Calu3 (cell line): ENCODE data around the gene MS4A4E. TPM values are rescaled to one million over a fixed set of nuclear protein-coding genes. Genes with fewer than 3 reads are reported as not detected.

Experiments used
- BruUV-seq: library from RNA; stranded (reverse); fragments of 400-500 nt; replicated peaks from 2 replicates; lab custom pipeline; 2021; lab: Mats Ljungman, UMichigan
- CTCF ChIA-PET: fragments of 300-600 bp; sonication (Branson Sonifier 250); formaldehyde crosslinking; loops from one replicate; lab custom pipeline; 2022; ENCODE audit warnings: antibody characterized with exemption; lab: Charles Lee
- DNase-seq: peaks from one replicate; pipeline ENCODE4 v3.0.0; 2022
- H3K27ac Mint-ChIP-seq: one replicate; pipeline ENCODE4 v1.8.0; 2022; ENCODE audit warnings: mixed read lengths; ENCODE audit not compliant: unreplicated experiment
- H3K27me3 Mint-ChIP-seq: one replicate; pipeline ENCODE4 v1.8.0; 2022; ENCODE audit warnings: mixed read lengths; ENCODE audit not compliant: unreplicated experiment
- H3K36me3 Mint-ChIP-seq: one replicate; pipeline ENCODE4 v1.8.0; 2022; ENCODE audit warnings: mild to moderate bottlenecking, moderate library complexity, mixed read lengths; ENCODE audit not compliant: insufficient read depth, unreplicated experiment
- H3K4me1 Mint-ChIP-seq: one replicate; pipeline ENCODE4 v1.8.0; 2022; ENCODE audit warnings: mild to moderate bottlenecking, low read depth, mixed read lengths; ENCODE audit not compliant: unreplicated experiment
- H3K4me3 Mint-ChIP-seq: one replicate; pipeline ENCODE4 v1.8.0; 2022; ENCODE audit warnings: mild to moderate bottlenecking, low read depth, moderate library complexity, mixed read lengths; ENCODE audit not compliant: unreplicated experiment
- H3K9me3 Mint-ChIP-seq: one replicate; pipeline ENCODE4 v1.8.0; 2022; ENCODE audit warnings: low read depth, mixed read lengths; ENCODE audit not compliant: unreplicated experiment
- CTCF ChIP-seq: fragments of 200-600 bp; IDR thresholded peaks from one replicate; pipeline ENCODE4 v1.8.0; 2022; ENCODE audit warnings: antibody characterized with exemption; ENCODE audit not compliant: unreplicated experiment
- intact Hi-C: fragments of 100-400 bp; cut with micrococcal nuclease; formaldehyde crosslinking; loops from one replicate; pipeline ENCODE4 v1.10.0; 2022; ENCODE audit not compliant: unreplicated experiment
- total RNA-seq: library from RNA; stranded (reverse); gene quantifications from 2 replicates; pipeline ENCODE4 v1.2.3, GENCODE V29; 2022

Gene MS4A4E
- total RNA-seq, 1 experiment from 2014 or later = not detected

DNA sequence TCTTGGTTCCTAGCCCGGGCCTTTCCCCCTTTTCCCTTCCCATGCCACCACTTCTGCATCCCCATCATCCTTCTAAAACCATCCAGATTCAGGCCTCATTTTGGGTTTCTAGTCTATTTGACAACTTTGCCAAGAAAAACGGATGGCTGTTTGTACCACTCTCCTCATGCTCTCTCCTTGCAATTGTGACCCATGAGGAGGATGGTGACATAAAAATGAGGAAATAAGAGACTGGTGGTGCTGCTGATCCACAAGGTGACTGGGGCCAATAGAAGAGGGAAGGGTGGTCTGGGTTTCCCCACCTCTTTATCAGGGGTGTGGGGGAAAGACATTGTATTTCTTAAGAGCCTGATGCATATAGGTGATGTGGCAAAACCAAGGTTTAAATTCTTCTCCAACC, 38.5 kb upstream of the MS4A4E start:
- TF ChIP-seq CTCF = no peak
- peaks cover 3% of the 10 kb centered on the region for H3K9me3 Mint-ChIP-seq
- DNase-seq = no peak
- H3K27me3 Mint-ChIP-seq = no peaks in the 10 kb centered on the region
- peaks cover 8% of the 10 kb centered on the region for H3K4me1 Mint-ChIP-seq
- intact Hi-C loops = no loop called here
- no TSS peak for BruUV-seq
- no peak overlapping the region for H3K4me3 Mint-ChIP-seq
- H3K36me3 Mint-ChIP-seq = no peaks in the 10 kb centered on the region
- H3K27ac Mint-ChIP-seq = no peak overlapping the region
- CTCF ChIA-PET = no interaction called here

GRCh38 chr11:60280412-60280811, 37.5 kb upstream of the MS4A4E start, which contains the start of gene MS4A4A:
Gene MS4A4A, plus strand, starts transcription at chr11:60280666. Its CDS starts 10 bp downstream, at chr11:60280676.
- Mint-ChIP-seq H3K4me3 (no peak within 1 kb of the TSS), H3K4me1 (peaks cover 3% of the 10 kb centered on the region), H3K27ac (no peak within 1 kb of the TSS), H3K9me3 (peaks cover under 1% of the 10 kb centered on the region), H3K36me3 (no peaks in the 10 kb centered on the region), H3K27me3 (no peaks in the 10 kb centered on the region)
- BruUV-seq = no TSS peak
- CTCF ChIA-PET = no interaction called here
- intact Hi-C loops = no loop called here
- TF ChIP-seq CTCF = no peak
- no peak for DNase-seq

DNA sequence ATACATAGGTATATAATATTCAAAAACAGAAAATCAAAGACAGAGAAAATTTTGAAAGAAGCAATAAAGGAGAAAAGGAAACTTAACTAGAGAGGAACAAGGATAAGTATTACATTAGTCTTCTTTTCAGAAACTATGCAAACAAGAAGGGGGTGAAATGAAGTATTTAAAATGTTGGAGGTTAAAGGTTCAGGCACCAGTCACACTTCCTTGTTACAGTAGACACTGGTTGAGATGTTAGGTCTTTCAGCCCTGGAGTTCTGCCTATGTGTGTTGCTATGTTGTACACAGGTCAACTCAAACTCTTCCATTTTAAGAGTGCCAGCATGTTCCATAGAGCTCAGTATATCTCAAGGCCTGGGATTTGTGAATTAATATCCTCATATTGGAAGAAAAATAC, 31.5 kb upstream of the MS4A4E start:
- H3K27ac Mint-ChIP-seq = no peak overlapping the region
- peaks cover 2% of the 10 kb centered on the region for H3K9me3 Mint-ChIP-seq
- no peaks in the 10 kb centered on the region for H3K27me3 Mint-ChIP-seq
- DNase-seq = no peak
- intact Hi-C loops = no loop called here
- H3K4me3 Mint-ChIP-seq = no peak overlapping the region
- no peak for TF ChIP-seq CTCF
- CTCF ChIA-PET = interaction anchor here (0.6 kb wide), 1 partner anchor 15 kb away, joined by 4 read pairs; no protein-coding TSS in a partner anchor
- H3K36me3 Mint-ChIP-seq = no peaks in the 10 kb centered on the region
- no peaks in the 10 kb centered on the region for H3K4me1 Mint-ChIP-seq
- no TSS peak for BruUV-seq

DNA sequence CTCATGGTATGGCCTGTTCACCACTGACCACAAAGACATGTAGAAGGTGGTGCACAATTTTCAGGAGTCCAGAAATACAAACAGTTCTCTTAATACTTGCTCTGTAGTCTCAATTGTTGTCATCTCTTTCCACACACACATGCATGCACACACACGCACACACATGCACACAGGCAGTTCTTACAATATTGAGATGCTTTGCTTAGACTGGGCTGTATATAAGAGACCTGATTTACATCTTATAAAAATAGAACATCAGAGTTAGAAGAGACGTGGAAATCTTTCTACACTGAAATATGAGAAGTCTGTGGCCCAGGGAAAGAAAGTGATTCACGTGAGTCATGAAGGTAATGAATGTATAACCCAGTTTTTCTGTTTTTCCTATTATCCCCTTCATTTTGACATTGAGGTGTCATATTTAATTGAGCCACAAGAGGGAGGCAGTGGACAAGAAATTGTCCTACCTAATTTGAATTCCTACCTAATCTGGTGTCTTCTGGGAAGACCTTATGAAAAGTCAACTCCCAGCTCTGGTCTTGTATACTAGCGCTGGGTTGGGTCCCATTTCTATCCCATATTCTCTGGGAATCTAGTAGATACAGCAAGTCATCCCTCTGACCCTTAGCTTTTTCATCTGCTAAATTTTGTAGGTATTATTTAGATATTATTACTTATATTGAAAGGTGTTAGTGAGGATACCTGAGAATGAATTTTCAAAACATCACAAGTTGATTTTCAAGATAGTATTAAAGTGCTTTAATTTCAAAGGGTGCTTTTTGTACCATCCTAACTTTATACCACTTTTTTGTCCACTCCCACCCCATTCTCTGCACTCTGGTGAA, 22.7 kb upstream of the MS4A4E start:
- intact Hi-C loops = loop anchor here (1.0 to 2.0 kb wide), 4 partner anchors 69 to 353 kb away; no protein-coding TSS in a partner anchor
- Mint-ChIP-seq H3K27me3 (peaks cover 13% of the 10 kb centered on the region), H3K4me1 (no peaks in the 10 kb centered on the region), H3K9me3 (no peaks in the 10 kb centered on the region), H3K4me3 (no peak overlapping the region), H3K27ac (no peak overlapping the region), H3K36me3 (no peaks in the 10 kb centered on the region)
- TF ChIP-seq CTCF = peak; percentile 72
- BruUV-seq = no TSS peak
- DNase-seq = peak; percentile 61
- CTCF ChIA-PET = interaction anchor here (0.6 to 2.1 kb wide), 5 partner anchors 80 to 452 kb away, joined by 3 to 10 read pairs (median 3); no protein-coding TSS in a partner anchor
